RWPE2 (cell line): Measurements from ENCODE around the gene GPHN.

ENCODE experiments used
- ATAC-seq: fragments of 200-7000 bp; cut with Tn5 transposase; 3 replicates; pipeline ENCODE4 v1.9.1; 2021; ENCODE audit warnings: low read depth
- DNase-seq: peaks from one replicate; pipeline ENCODE4 v3.0.0-alpha.2; 2020; ENCODE audit warnings: low spot score
- H3K27ac ChIP-seq: fragments of 450-650 bp; 2 replicates; pipeline ENCODE4 v1.5.1; 2017; ENCODE audit warnings: mild to moderate bottlenecking; ENCODE audit not compliant: poor library complexity, severe bottlenecking
- H3K27me3 ChIP-seq: fragments of 250-450 bp; sonication (Bioruptor Pico); 2 replicates; pipeline ENCODE4 v1.5.1; 2021; ENCODE audit warnings: mild to moderate bottlenecking, moderate library complexity; ENCODE audit not compliant: insufficient read depth, poor library complexity, severe bottlenecking
- H3K36me3 ChIP-seq: fragments of 250-450 bp; sonication (Bioruptor Pico); 2 replicates; pipeline ENCODE4 v1.5.1; 2020; ENCODE audit warnings: low read depth, mild to moderate bottlenecking, moderate library complexity
- H3K4me1 ChIP-seq: fragments of 250-450 bp; sonication (Bioruptor Pico); 2 replicates; pipeline ENCODE4 v1.5.1; 2021; ENCODE audit warnings: mild to moderate bottlenecking, moderate library complexity; ENCODE audit not compliant: insufficient read depth, poor library complexity, severe bottlenecking
- H3K4me3 ChIP-seq: fragments of 250-450 bp; sonication (Bioruptor Pico); 2 replicates; pipeline ENCODE4 v1.5.1; 2021; ENCODE audit warnings: mild to moderate bottlenecking, moderate library complexity; ENCODE audit not compliant: severe bottlenecking
- H3K9me3 ChIP-seq: fragments of 250-450 bp; sonication (Bioruptor Pico); 2 replicates; pipeline ENCODE4 v1.5.1; 2021; ENCODE audit warnings: mild to moderate bottlenecking, moderate library complexity; ENCODE audit not compliant: severe bottlenecking
- CTCF ChIP-seq: fragments of 450-650 bp; IDR thresholded peaks from one replicate; pipeline ENCODE4 v1.5.1; 2017; ENCODE audit warnings: mild to moderate bottlenecking, moderate library complexity; ENCODE audit not compliant: poor library complexity, severe bottlenecking

The GPHN gene

GRCh38 chr14:66758031-66758613, 250.2 kb downstream of the GPHN start:
- ATAC-seq (no peak), DNase-seq (no peak)
- H3K4me1 ChIP-seq = no peaks in the 10 kb centered on the region
- TF ChIP-seq CTCF = peak; percentile 15
- no peak overlapping the region for H3K27ac ChIP-seq
- no peaks in the 10 kb centered on the region for H3K27me3 ChIP-seq
- no peaks in the 10 kb centered on the region for H3K9me3 ChIP-seq
- H3K36me3 ChIP-seq = no peaks in the 10 kb centered on the region
- no peak overlapping the region for H3K4me3 ChIP-seq

- H3K27ac ChIP-seq = no peak overlapping the region
- ATAC-seq (no peak), DNase-seq (no peak)
- no peaks in the 10 kb centered on the region for H3K4me1 ChIP-seq
- H3K36me3 ChIP-seq = no peaks in the 10 kb centered on the region
- no peaks in the 10 kb centered on the region for H3K27me3 ChIP-seq
- no peak overlapping the region for H3K4me3 ChIP-seq
- no peaks in the 10 kb centered on the region for H3K9me3 ChIP-seq
- TF ChIP-seq CTCF = no peak
These were observed 264.2 kb downstream of the GPHN start for GRCh38 chr14:66772146-66772545.

- Histone ChIP-seq H3K27me3 (no peaks in the 10 kb centered on the region), H3K4me1 (no peaks in the 10 kb centered on the region), H3K36me3 (no peaks in the 10 kb centered on the region), H3K9me3 (no peaks in the 10 kb centered on the region), H3K27ac (no peak overlapping the region), H3K4me3 (no peak overlapping the region)
- TF ChIP-seq CTCF = no peak
- ATAC-seq (no peak), DNase-seq (no peak)
These were observed 274.9 kb downstream of the GPHN start for GRCh38 chr14:66782853-66783252.

GRCh38 chr14:66790101-66790500, 282.2 kb downstream of the GPHN start:
- ATAC-seq (no peak), DNase-seq (no peak)
- no peak overlapping the region for H3K27ac ChIP-seq
- H3K27me3 ChIP-seq = no peaks in the 10 kb centered on the region
- H3K4me3 ChIP-seq = no peak overlapping the region
- no peaks in the 10 kb centered on the region for H3K4me1 ChIP-seq
- peaks cover 4% of the 10 kb centered on the region; the same call in 1 of the 2 replicates for H3K36me3 ChIP-seq
- no peak for TF ChIP-seq CTCF
- peaks cover 8% of the 10 kb centered on the region for H3K9me3 ChIP-seq

- TF ChIP-seq CTCF = no peak
- Histone ChIP-seq H3K4me3 (no peak overlapping the region), H3K4me1 (no peaks in the 10 kb centered on the region), H3K9me3 (peaks cover 5% of the 10 kb centered on the region), H3K27ac (no peak overlapping the region), H3K36me3 (no peaks in the 10 kb centered on the region), H3K27me3 (no peaks in the 10 kb centered on the region)
- no peak for DNase-seq
- no peak for ATAC-seq
These were observed 295.0 kb downstream of the GPHN start for GRCh38 chr14:66802962-66803361.
